NCI-H82 treated with DMSO at 0.1 percent for 48 hours (cell line): Measurements from ENCODE around the gene CERKL.

Experiments used
- DNase-seq: peaks from one replicate; lab custom pipeline; 2025; ENCODE audit not compliant: unreplicated experiment; lab: John Stamatoyannopoulos, UW

Gene CERKL

GRCh38 chr2:181526014-181526413 is 130.9 kb downstream of the CERKL start:
- DNase-seq, result no peak

DNA sequence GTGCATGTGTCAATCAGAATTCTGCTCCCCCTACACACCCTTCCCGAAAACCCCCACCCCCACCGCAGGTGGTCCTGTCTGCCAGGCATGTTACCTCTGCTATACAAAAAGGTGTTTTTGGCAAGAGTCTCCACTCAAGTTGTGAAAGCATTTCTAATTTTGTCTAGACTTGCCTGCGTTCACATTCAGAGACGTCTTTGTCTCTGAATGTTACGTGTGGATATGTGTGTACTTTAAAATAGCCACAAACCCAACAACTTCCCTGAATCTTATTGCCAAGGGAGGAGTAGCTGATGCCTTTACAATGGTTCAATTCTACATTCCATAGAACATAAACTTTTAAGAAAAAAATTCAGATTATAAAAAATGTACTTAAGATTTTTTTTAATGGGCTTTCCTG is 133.1 kb downstream of the CERKL start:
- no peak for DNase-seq

DNA sequence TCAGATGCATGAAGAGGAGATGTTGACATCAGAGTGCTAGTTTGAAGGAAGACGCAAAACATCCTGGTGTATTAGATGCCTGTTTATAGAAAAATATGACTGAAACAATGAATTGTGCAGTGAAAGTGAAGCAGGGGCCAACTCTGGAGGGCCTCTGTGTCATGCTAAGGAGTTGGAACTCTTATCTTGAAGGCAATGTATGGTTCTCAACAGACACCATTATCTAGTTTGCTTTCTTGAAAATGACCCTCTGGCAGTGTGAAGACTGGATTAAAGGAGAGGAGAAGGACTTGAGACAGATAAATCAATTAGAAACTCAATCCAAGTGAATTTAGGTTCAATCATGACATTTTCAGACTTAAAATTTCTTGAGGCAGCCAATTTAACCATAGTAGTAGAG is 136.7 kb downstream of the CERKL start:
- no peak for DNase-seq

DNA sequence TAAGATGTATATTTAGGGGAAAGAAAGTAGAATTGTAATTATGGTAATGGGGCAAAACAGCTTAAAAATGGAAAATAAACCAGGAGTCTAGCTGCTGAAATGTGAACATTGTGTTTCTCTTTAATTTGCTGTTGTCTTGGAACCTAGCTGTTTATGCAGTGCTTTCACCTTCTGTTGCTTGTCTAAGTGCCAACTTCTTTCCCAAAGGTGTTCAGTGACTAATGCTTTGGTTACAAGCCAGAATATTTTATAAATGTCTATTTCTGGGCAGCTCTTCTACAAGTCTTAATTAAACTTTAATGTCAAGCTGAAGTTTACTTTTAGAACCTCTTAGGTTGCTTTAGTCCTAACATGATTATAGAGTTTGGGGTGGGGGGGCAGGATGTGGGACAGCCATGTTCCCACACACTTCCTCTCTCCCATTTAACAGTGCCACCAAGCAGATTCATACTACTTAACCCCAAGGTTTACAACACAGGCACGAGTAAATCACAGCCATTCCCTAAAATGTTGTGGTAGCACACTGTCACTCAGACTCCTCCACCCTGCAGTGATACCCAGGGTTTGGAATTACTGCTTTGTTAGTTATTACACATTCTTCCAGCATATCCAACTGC is 139.1 kb downstream of the CERKL start:
- no peak for DNase-seq

DNA sequence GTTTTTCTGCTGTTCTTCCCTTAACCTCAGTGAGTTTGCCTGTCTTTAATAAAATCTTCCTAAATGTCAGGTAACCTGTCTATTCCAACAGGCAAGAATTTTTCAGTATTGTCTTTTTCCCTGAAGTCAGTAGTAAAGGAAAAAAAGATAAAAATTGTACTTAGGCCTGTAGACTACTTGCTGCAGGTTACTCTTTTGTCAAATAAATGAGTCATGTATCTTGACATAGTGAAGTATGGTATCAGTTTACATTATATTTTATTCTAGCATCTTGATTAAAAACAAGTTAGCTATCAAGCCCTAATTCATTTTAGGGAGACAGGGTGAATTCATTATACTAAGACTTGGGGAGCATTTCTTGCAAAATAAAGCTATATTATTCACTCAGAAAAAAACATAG is 139.9 kb downstream of the CERKL start:
- no peak for DNase-seq

DNA sequence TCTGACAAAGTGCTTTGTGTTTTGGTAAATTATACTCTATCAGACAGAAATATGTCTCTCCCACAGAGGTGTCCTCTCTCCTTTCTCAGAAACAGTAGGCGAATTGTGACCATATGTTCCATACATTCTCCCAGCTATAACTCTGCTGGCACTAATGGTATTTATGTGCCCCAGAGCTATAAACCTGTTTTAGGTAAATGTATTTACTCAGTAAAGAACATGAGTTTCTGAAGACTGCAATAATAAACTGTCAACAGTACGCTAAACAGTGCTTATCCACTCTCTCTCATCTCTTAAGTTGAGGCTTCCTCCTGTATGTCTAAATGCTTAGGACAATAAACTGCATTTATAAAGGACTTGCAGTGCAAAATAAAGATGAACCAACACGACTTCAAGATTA is 141.2 kb downstream of the CERKL start:
- no peak for DNase-seq

- DNase-seq, result no peak
Observed at GRCh38 chr2:181500201-181500600, 156.7 kb downstream of the CERKL start.

GRCh38 chr2:181499231-181499630 is 157.7 kb downstream of the CERKL start:
- DNase-seq, result no peak
